T-cell (primary cell): Measurements from ENCODE around the gene PCDH9. TPM values are rescaled to one million over a fixed set of nuclear protein-coding genes. Genes with fewer than 3 reads are reported as not detected.

Experiments used
- ATAC-seq, 4 experiments: fragments of 200-7000 bp in 3 of 4; fragments of 150-1000 bp in 1 of 4; cut with Tn5 transposase; replicated peaks in 1 of 4; 1 replicate in 3 of 4; 2 replicates in 1 of 4; pipeline ENCODE4 v1.10.0; 2021; ENCODE audit warnings: moderate library complexity in 3 of 4, mild to moderate bottlenecking in 2 of 4, moderate number of reproducible peaks in 1 of 4
- CTCF ChIA-PET, 2 donors: fragments of 300-600 bp; sonication (Branson Sonifier 250); formaldehyde crosslinking; loops; one replicate each; lab custom pipeline; 2022; ENCODE audit warnings: antibody characterized with exemption in 2 of 2; lab: Charles Lee
- POLR2A ChIA-PET, 2 donors: fragments of 300-600 bp; sonication (Branson Sonifier 250); formaldehyde crosslinking; loops; one replicate each; lab custom pipeline; 2022; ENCODE audit warnings: antibody characterized with exemption in 2 of 2; lab: Charles Lee
- DNase-seq, 35 experiments: peaks; one replicate each; pipeline versions ENCODE4 v3.0.0 to v3.0.0-alpha.2; 2013 to 2023
- H3K27ac ChIP-seq: one replicate; pipeline ENCODE4 v1.5.1; 2013; ENCODE audit warnings: low read length
- H3K27me3 ChIP-seq, 2 experiments: replicated peaks in 1 of 2; 1 replicate in 1 of 2; 2 replicates in 1 of 2; pipeline versions ENCODE4 v1.6.1 to v1.7.0; 2013; ENCODE audit warnings: low read length in 1 of 2, mixed read lengths in 1 of 2; ENCODE audit not compliant: control insufficient read depth in 2 of 2, insufficient read depth in 2 of 2; ENCODE audit errors: extremely low read depth in 1 of 2
- H3K36me3 ChIP-seq, 2 donors: 1 replicate in 1 of 2; 2 replicates in 1 of 2; pipeline versions ENCODE4 v1.6.1 to v1.7.0; 2013; ENCODE audit warnings: low read length in 1 of 2; ENCODE audit not compliant: control insufficient read depth in 2 of 2, insufficient read depth in 1 of 2; ENCODE audit errors: extremely low read depth in 1 of 2
- H3K4me1 ChIP-seq, 2 experiments: 1 replicate in 1 of 2; 2 replicates in 1 of 2; pipeline versions ENCODE4 v1.6.1 to v1.7.0; 2013; ENCODE audit warnings: low read length in 2 of 2, mixed read lengths in 1 of 2; ENCODE audit not compliant: insufficient read depth in 2 of 2, control insufficient read depth in 1 of 2; ENCODE audit errors: extremely low read depth in 1 of 2
- H3K4me3 ChIP-seq, 2 donors: 1 replicate in 1 of 2; 2 replicates in 1 of 2; pipeline versions ENCODE4 v1.5.1 to v1.7.0; 2013; ENCODE audit warnings: mild to moderate bottlenecking in 2 of 2, low read length in 1 of 2, moderate library complexity in 1 of 2; ENCODE audit not compliant: control insufficient read depth in 1 of 2; ENCODE audit errors: extremely low read depth in 1 of 2
- H3K9me3 ChIP-seq: 2 replicates; pipeline ENCODE4 v1.7.0; 2013
- H3K27ac Mint-ChIP-seq, 2 donors: one replicate each; pipeline ENCODE4 v1.8.0; 2020 to 2021; ENCODE audit warnings: mild to moderate bottlenecking in 2 of 2, mixed read lengths in 2 of 2
- H3K27me3 Mint-ChIP-seq, 2 donors: one replicate each; pipeline ENCODE4 v1.8.0; 2021 to 2022; ENCODE audit warnings: mixed read lengths in 2 of 2
- H3K36me3 Mint-ChIP-seq: one replicate; pipeline ENCODE4 v1.8.0; 2021; ENCODE audit warnings: mixed read lengths
- H3K4me1 Mint-ChIP-seq, 3 donors: one replicate each; pipeline ENCODE4 v1.8.0; 2020 to 2022; ENCODE audit warnings: mixed read lengths in 3 of 3, mild to moderate bottlenecking in 1 of 3
- H3K4me3 Mint-ChIP-seq, 3 donors: one replicate each; pipeline ENCODE4 v1.8.0; 2020 to 2022; ENCODE audit warnings: mild to moderate bottlenecking in 3 of 3, mixed read lengths in 3 of 3, moderate library complexity in 3 of 3
- H3K9me3 Mint-ChIP-seq, 3 donors: one replicate each; pipeline ENCODE4 v1.8.0; 2020 to 2022; ENCODE audit warnings: mixed read lengths in 3 of 3
- WGBS: methylation state at CpG from one replicate; pipeline ENCODE4 v1.1.5; 2013; ENCODE audit warnings: missing lambda C conversion rate; ENCODE audit not compliant: insufficient coverage; 5-methylcytosine and 5-hydroxymethylcytosine counted together
- total RNA-seq, 35 experiments: library from RNA in 6 of 35; stranded (reverse) in 6 of 35; fragments of 120-200 nt in 1 of 35; gene quantifications; one replicate each; pipeline versions ENCODE4 v1.2.1 to v1.2.4 and lab custom pipeline; 2013 to 2026

Gene PCDH9
- total RNA-seq, 5 donors from 2014 or later (not counting 1 experiment from before 2014, with no cell fraction given) = 0.38 to 1.3 (median 0.53) TPM

DNA sequence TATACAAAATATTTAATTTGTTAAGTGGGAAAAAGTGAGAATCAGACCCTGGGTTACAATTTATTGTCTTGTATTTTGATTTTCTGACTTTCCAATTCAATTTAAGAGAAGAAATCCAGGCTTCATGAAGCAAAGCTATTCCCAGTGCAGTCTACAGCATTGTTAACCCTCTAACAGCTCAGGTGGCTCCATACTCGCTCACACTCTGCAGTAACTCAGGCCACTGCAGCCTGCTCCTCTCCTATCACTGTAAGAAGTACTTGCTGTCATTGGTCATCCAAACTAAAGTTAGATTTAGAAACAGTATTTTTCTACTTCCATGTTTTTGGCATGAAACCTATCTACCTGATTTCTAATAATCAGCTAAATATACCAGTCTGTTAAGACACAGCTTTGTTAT, 830.3 kb downstream of the PCDH9 start:
- Histone ChIP-seq H3K36me3 (no peaks in the 10 kb centered on the region), H3K27ac (no peak overlapping the region), H3K4me1 (no peaks in the 10 kb centered on the region), H3K27me3 (no peaks in the 10 kb centered on the region), H3K9me3 (no peaks in the 10 kb centered on the region), H3K4me3 (no peak overlapping the region)
- ChIA-PET CTCF (no interaction called here), POLR2A (no interaction called here)
- DNase-seq = no peak
- 75% methylated on average over 1 of the region's 1 CpG for WGBS
- ATAC-seq = no peak
- Mint-ChIP-seq H3K9me3 (peaks cover 0 to 9% (median 5%) of the 10 kb centered on the region in 3 donors), H3K36me3 (no peaks in the 10 kb centered on the region), H3K4me1 (no peaks in the 10 kb centered on the region), H3K27me3 (no peaks in the 10 kb centered on the region), H3K27ac (no peak overlapping the region), H3K4me3 (no peak overlapping the region)

DNA sequence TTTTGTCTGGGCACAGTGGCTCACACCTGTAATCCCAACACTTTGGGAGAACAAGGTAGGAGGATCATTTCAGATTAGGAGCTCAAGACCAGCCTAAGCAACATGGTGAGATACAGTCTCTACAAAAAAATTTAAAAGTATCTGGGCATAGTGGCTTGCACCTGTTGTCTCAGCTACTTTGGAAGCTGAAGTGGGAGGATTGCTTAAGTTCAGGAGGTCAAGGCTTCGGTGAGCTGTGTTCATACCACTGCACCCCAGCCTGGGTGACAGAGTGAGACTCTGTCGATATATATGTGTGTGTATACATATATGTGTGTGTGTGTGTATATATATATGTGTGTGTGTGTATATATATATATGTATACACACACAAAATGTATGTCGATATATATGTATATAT, 833.0 kb downstream of the PCDH9 start:
- H3K4me3 ChIP-seq = no peak overlapping the region
- Mint-ChIP-seq H3K4me3 (no peak overlapping the region), H3K9me3 (peaks cover 0 to 13% (median 3%) of the 10 kb centered on the region in 3 donors)

DNA sequence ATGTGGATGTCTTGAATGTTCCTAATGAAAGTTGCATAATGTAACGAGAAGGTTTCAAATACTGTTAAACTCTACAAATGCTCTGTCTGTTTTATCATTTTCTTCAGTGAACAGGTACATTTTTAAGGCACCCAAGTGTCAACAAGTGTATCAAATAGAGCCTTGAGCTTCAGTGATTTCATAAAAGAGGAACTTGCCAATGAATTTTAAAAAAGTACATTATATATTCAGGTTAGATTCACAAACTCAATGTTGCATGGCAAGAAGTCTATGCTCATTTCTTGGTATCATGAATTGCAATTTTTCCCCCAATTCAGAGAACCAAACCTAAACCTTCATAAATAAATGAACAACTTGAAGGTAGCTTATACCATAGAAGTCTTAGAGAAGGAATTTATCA, 838.8 kb downstream of the PCDH9 start:
- no peak overlapping the region for H3K4me3 ChIP-seq
- CTCF ChIA-PET = no interaction called here
- Mint-ChIP-seq H3K27me3 (no peaks in the 10 kb centered on the region), H3K27ac (no peak overlapping the region), H3K4me3 (no peak overlapping the region), H3K36me3 (no peaks in the 10 kb centered on the region), H3K4me1 (no peaks in the 10 kb centered on the region), H3K9me3 (peaks cover 0 to 20% (median 5%) of the 10 kb centered on the region in 3 donors)
- H3K36me3 ChIP-seq = no peaks in the 10 kb centered on the region
- H3K9me3 ChIP-seq = no peaks in the 10 kb centered on the region
- H3K4me1 ChIP-seq = no peaks in the 10 kb centered on the region
- no peak overlapping the region for H3K27ac ChIP-seq
- no peaks in the 10 kb centered on the region for H3K27me3 ChIP-seq
- no peak for ATAC-seq
- no peak for DNase-seq
- POLR2A ChIA-PET = no interaction called here
- WGBS = no CpG with 5 or more reads among the region's 1 CpG

More for the DNA sequence above, 833.0 kb downstream of the PCDH9 start:
- no peaks in the 10 kb centered on the region for H3K36me3 ChIP-seq
- ATAC-seq = no peak
- H3K36me3 Mint-ChIP-seq = no peaks in the 10 kb centered on the region
- no peaks in the 10 kb centered on the region for H3K27me3 Mint-ChIP-seq
- H3K27me3 ChIP-seq = no peaks in the 10 kb centered on the region
- 71% methylated on average over 1 of the region's 3 CpGs for WGBS
- H3K9me3 ChIP-seq = no peaks in the 10 kb centered on the region
- H3K4me1 Mint-ChIP-seq = no peaks in the 10 kb centered on the region
- ChIA-PET POLR2A (no interaction called here), CTCF (no interaction called here)
- no peaks in the 10 kb centered on the region for H3K4me1 ChIP-seq
- DNase-seq = no peak
- no peak overlapping the region for H3K27ac ChIP-seq
- no peak overlapping the region for H3K27ac Mint-ChIP-seq

DNA sequence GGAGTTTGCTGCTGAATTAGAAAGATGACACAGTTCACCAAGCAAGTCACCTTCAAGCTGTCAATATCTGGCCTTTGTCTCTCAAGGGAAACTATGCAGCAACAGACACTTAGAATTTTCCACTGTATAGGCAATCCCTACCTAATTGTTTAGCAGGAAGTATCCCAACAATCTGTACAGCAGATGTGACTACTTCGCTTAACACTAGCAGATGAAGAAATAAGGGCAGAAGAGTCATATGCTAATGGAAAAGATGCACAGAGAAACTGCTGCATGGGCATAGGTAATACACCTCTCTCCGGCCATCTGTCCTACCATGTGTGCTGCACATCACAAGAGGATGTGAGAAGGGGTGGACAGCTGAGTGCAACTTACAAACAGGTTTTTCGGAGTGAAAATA, 851.2 kb downstream of the PCDH9 start:
- WGBS = 80% methylated on average over 1 of the region's 3 CpGs
- CTCF ChIA-PET = no interaction called here

DNA sequence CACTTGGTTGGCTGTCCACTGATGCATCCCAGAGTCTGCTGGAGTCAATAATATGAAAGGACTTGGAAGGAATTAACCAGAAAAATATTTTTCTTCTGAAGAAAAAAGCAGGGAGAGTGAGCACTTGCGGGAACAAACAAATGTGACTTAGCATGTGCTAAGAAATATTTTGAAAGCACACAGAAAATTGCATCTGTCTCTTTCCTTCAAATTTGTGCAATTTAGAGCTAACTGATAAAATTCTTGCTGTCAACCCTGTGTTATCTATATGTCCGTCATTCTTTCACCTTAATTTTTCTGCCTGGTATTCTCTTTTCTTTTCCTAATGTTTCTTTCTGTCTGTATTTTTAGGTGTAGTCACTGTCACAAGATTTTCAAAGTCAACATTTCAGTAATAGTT, 852.6 kb downstream of the PCDH9 start:
- no CpG with 5 or more reads among the region's 2 CpGs for WGBS
- no peak overlapping the region for H3K4me3 Mint-ChIP-seq
- Histone ChIP-seq H3K4me1 (no peaks in the 10 kb centered on the region), H3K4me3 (no peak overlapping the region), H3K9me3 (no peaks in the 10 kb centered on the region), H3K27me3 (no peaks in the 10 kb centered on the region), H3K36me3 (no peaks in the 10 kb centered on the region), H3K27ac (no peak overlapping the region)
- no peak overlapping the region for H3K27ac Mint-ChIP-seq
- no peaks in the 10 kb centered on the region for H3K36me3 Mint-ChIP-seq
- DNase-seq = no peak
- POLR2A ChIA-PET = interaction anchor here in 1 of 2 donors (0.6 kb wide), 1 partner anchor 24 kb away, joined by 4 read pairs; no protein-coding TSS in a partner anchor
- H3K9me3 Mint-ChIP-seq = peaks cover 0 to 14% (median 1%) of the 10 kb centered on the region in 3 donors
- ATAC-seq = no peak
- H3K27me3 Mint-ChIP-seq = no peaks in the 10 kb centered on the region
- CTCF ChIA-PET = interaction anchor here in 1 of 2 donors (0.6 kb wide), 1 partner anchor 1524 kb away, joined by 3 read pairs; no protein-coding TSS in a partner anchor
- H3K4me1 Mint-ChIP-seq = no peaks in the 10 kb centered on the region

More for the DNA sequence above, 851.2 kb downstream of the PCDH9 start:
- Mint-ChIP-seq H3K27me3 (no peaks in the 10 kb centered on the region), H3K36me3 (no peaks in the 10 kb centered on the region), H3K27ac (no peak overlapping the region), H3K4me3 (no peak overlapping the region), H3K4me1 (no peaks in the 10 kb centered on the region), H3K9me3 (peaks cover 0 to 14% (median 1%) of the 10 kb centered on the region in 3 donors)
- H3K27ac ChIP-seq = no peak overlapping the region
- no peaks in the 10 kb centered on the region for H3K27me3 ChIP-seq
- H3K9me3 ChIP-seq = no peaks in the 10 kb centered on the region
- H3K36me3 ChIP-seq = no peaks in the 10 kb centered on the region
- DNase-seq (no peak), ATAC-seq (no peak)
- H3K4me1 ChIP-seq = no peaks in the 10 kb centered on the region
- H3K4me3 ChIP-seq = no peak overlapping the region
- POLR2A ChIA-PET = no interaction called here

DNA sequence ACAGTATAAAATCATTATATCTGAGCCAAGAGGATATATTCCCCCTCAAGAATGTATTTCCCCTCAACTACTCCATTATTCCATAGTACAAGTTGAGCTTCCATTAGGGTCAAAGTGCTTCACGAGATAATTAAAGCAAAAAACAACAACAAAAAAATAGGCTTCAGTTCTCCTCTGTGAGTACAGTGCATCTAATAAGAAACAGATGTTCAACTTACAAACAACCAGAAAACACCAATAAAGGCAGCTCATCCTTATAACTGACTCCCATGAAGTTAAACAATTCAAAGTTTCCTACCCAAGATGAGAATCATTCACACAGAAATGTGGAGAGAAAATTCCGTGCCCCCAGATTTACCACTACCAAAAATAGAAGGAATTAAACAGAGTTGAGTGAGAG, 854.4 kb downstream of the PCDH9 start:
- no peaks in the 10 kb centered on the region for H3K36me3 ChIP-seq
- no CpG with 5 or more reads among the region's 2 CpGs for WGBS
- ChIA-PET CTCF (no interaction called here), POLR2A (no interaction called here)
- Mint-ChIP-seq H3K36me3 (no peaks in the 10 kb centered on the region), H3K9me3 (peaks cover 0 to 17% (median 1%) of the 10 kb centered on the region in 3 donors), H3K4me3 (no peak overlapping the region), H3K27me3 (no peaks in the 10 kb centered on the region), H3K27ac (no peak overlapping the region), H3K4me1 (no peaks in the 10 kb centered on the region)
- H3K4me3 ChIP-seq = no peak overlapping the region
- no peak for ATAC-seq
- no peaks in the 10 kb centered on the region for H3K27me3 ChIP-seq
- no peak overlapping the region for H3K27ac ChIP-seq
- DNase-seq = no peak
- H3K4me1 ChIP-seq = no peaks in the 10 kb centered on the region
- H3K9me3 ChIP-seq = no peaks in the 10 kb centered on the region

DNA sequence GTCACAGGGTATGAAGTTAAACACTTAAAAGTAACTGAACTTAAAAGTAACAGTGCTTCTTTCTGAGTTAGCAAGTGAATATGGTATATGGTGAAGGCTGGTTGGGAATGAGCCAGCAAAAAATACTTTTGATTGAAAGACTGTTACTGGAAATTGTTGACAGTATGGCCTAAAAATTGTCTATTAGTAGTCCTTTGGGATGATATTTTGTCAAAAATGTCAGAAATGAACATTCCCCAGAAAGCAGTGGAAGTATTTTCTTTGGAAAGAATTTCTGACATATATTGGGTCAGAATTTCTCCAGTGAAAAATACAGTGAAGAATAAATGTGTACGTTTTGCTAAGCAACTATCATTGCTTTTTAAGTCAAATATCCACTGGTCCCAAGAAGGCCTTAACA, 860.5 kb downstream of the PCDH9 start:
- Mint-ChIP-seq H3K9me3 (peaks cover 0 to 8% (median 0%) of the 10 kb centered on the region in 3 donors), H3K36me3 (no peaks in the 10 kb centered on the region), H3K27ac (no peak overlapping the region), H3K4me1 (no peaks in the 10 kb centered on the region), H3K27me3 (no peaks in the 10 kb centered on the region), H3K4me3 (no peak overlapping the region)
- H3K27me3 ChIP-seq = no peaks in the 10 kb centered on the region
- DNase-seq (no peak), ATAC-seq (no peak)
- H3K36me3 ChIP-seq = no peaks in the 10 kb centered on the region
- no peaks in the 10 kb centered on the region for H3K4me1 ChIP-seq
- no peak overlapping the region for H3K27ac ChIP-seq
- ChIA-PET POLR2A (no interaction called here), CTCF (no interaction called here)
- no peak overlapping the region for H3K4me3 ChIP-seq
- no CpG with 5 or more reads among the region's 1 CpG for WGBS
- H3K9me3 ChIP-seq = no peaks in the 10 kb centered on the region
